NCI-H2081 (cell line): Measurements from ENCODE around the gene TCF3.
"Not testable (repeated sequence)": the region's sequence is repeated elsewhere in the genome, so short reads cannot be mapped to it uniquely, and the experiment has no call there.

Source experiments
- DNase-seq, 2 experiments: peaks; one replicate each; lab custom pipeline; 2025; lab: John Stamatoyannopoulos, UW

Gene TCF3

GRCh38 chr19:1652471-1653299, at the start of gene TCF3:
TCF3 (minus strand) TSS chr19:1652615; CDS start chr19:1650248, 2,367 bp downstream.
- peak; percentile 98 for DNase-seq

GRCh38 chr19:1700733-1701663, 48.6 kb upstream of the TCF3 start:
- DNase-seq, result no peak

- no peak for DNase-seq
Observed at GRCh38 chr19:1699998-1700732, 47.8 kb upstream of the TCF3 start.

GRCh38 chr19:1699386-1699785, 47.0 kb upstream of the TCF3 start:
- DNase-seq, result no peak

GRCh38 chr19:1698636-1699035, 46.2 kb upstream of the TCF3 start:
- no peak for DNase-seq

GRCh38 chr19:1695481-1695880, 43.1 kb upstream of the TCF3 start:
- DNase-seq, result not testable (repeated sequence)

- DNase-seq, result no peak
Observed at GRCh38 chr19:1691589-1692290, 39.3 kb upstream of the TCF3 start.

GRCh38 chr19:1690699-1691307, 38.4 kb upstream of the TCF3 start:
- no peak for DNase-seq

GRCh38 chr19:1685785-1686184, 33.4 kb upstream of the TCF3 start:
- DNase-seq, result not testable (repeated sequence)

GRCh38 chr19:1685046-1685445, 32.6 kb upstream of the TCF3 start:
- no peak for DNase-seq

- no peak for DNase-seq
Observed at GRCh38 chr19:1684573-1684912, 32.1 kb upstream of the TCF3 start.

GRCh38 chr19:1683869-1684572, 31.6 kb upstream of the TCF3 start:
- no peak for DNase-seq

GRCh38 chr19:1680976-1681375, 28.6 kb upstream of the TCF3 start:
- DNase-seq, result no peak

- no peak for DNase-seq
Observed at GRCh38 chr19:1678073-1678472, 25.7 kb upstream of the TCF3 start.

GRCh38 chr19:1676351-1677266, 24.2 kb upstream of the TCF3 start:
- no peak for DNase-seq

GRCh38 chr19:1675633-1676350, 23.4 kb upstream of the TCF3 start:
- no peak for DNase-seq

GRCh38 chr19:1674293-1674679, 21.9 kb upstream of the TCF3 start:
- no peak for DNase-seq

GRCh38 chr19:1673645-1674292, 21.4 kb upstream of the TCF3 start:
- peak in 1 of 2 experiments; percentile 54 for DNase-seq
